Measurements from ENCODE around the gene SLC35C1. TPM values are rescaled to one million over a fixed set of nuclear protein-coding genes. Genes with fewer than 3 reads are reported as not detected.
"Not testable (repeated sequence)": the region's sequence is repeated elsewhere in the genome, so short reads cannot be mapped to it uniquely, and the experiment has no call there.

The SLC35C1 gene
- total RNA-seq, 1 donor from 2014 or later = 4.3 TPM

GRCh38 chr11:45810431-45811108, 5.6 kb downstream of the SLC35C1 start:
- DNase-seq (ENCODE audit: low spot score) = no peak

- no peak for DNase-seq (ENCODE audit: low spot score)
Measured at GRCh38 chr11:45811109-45811435, 6.1 kb downstream of the SLC35C1 start.

GRCh38 chr11:45811571-45812290, 6.8 kb downstream of the SLC35C1 start:
- no peak for DNase-seq (ENCODE audit: low spot score)

- DNase-seq (ENCODE audit: low spot score) = no peak
Measured at GRCh38 chr11:45812581-45813548, 7.9 kb downstream of the SLC35C1 start.

GRCh38 chr11:45815747-45816146, 10.8 kb downstream of the SLC35C1 start:
- no peak for DNase-seq (ENCODE audit: low spot score)

GRCh38 chr11:45816614-45817013, 11.7 kb downstream of the SLC35C1 start:
- no peak for DNase-seq (ENCODE audit: low spot score)

GRCh38 chr11:45817191-45817590, 12.2 kb downstream of the SLC35C1 start:
- DNase-seq (ENCODE audit: low spot score) = no peak

- DNase-seq (ENCODE audit: low spot score) = no peak
Measured at GRCh38 chr11:45818961-45819605, 14.1 kb downstream of the SLC35C1 start.

- DNase-seq (ENCODE audit: low spot score) = no peak
Measured at GRCh38 chr11:45820211-45820857, 15.4 kb downstream of the SLC35C1 start.

- not testable (repeated sequence) for DNase-seq (ENCODE audit: low spot score)
Measured at GRCh38 chr11:45826492-45826891, 21.5 kb downstream of the SLC35C1 start.

- DNase-seq (ENCODE audit: low spot score) = no peak
Measured at GRCh38 chr11:45827123-45827522, 22.2 kb downstream of the SLC35C1 start.

GRCh38 chr11:45828996-45829395, 24.0 kb downstream of the SLC35C1 start:
- DNase-seq (ENCODE audit: low spot score) = no peak

- DNase-seq (ENCODE audit: low spot score) = no peak
Measured at GRCh38 chr11:45830596-45830995, 25.6 kb downstream of the SLC35C1 start.

GRCh38 chr11:45832811-45833441, 28.0 kb downstream of the SLC35C1 start:
- DNase-seq (ENCODE audit: low spot score) = no peak

- DNase-seq (ENCODE audit: low spot score) = no peak
Measured at GRCh38 chr11:45833761-45834160, 28.8 kb downstream of the SLC35C1 start.

GRCh38 chr11:45834298-45834756, 29.4 kb downstream of the SLC35C1 start:
- no peak for DNase-seq (ENCODE audit: low spot score)

- no peak for DNase-seq (ENCODE audit: low spot score)
Measured at GRCh38 chr11:45839204-45839603, 34.3 kb downstream of the SLC35C1 start.

- DNase-seq (ENCODE audit: low spot score) = not testable (repeated sequence)
Measured at GRCh38 chr11:45840251-45840650, 35.3 kb downstream of the SLC35C1 start.

- DNase-seq (ENCODE audit: low spot score) = peak; percentile 93
Measured at GRCh38 chr11:45843158-45843924, 38.4 kb downstream of the SLC35C1 start.

Measured in umbilical cord (tissue), 2 donors.